HepG2 (cell line): ENCODE measurements around the gene ANTKMT. TPM values are rescaled to one million over a fixed set of nuclear protein-coding genes. Genes with fewer than 3 reads are reported as not detected.

Experiments
- BCL3 ChIP-seq: sonication (generic); formaldehyde crosslinking; IDR thresholded peaks from 2 replicates; pipeline ENCODE4 v1.5.1; 2020; ENCODE audit warnings: mild to moderate bottlenecking, missing genetic modification reagents, moderate library complexity
- CAMTA2 ChIP-seq: sonication (generic); formaldehyde crosslinking; IDR thresholded peaks from 2 replicates; pipeline ENCODE4 v1.4.0; 2020; ENCODE audit warnings: mild to moderate bottlenecking, missing genetic modification reagents, borderline replicate concordance
- DNMT3B ChIP-seq: conservative IDR thresholded peaks from 2 replicates; pipeline ENCODE4 v1.6.1; 2016; ENCODE audit warnings: missing biosample characterization, control low read depth
- FOXA3 ChIP-seq: IDR thresholded peaks from 2 replicates; pipeline ENCODE4 v1.6.1; 2016; ENCODE audit warnings: missing genetic modification reagents, missing compliant biosample characterization
- PCBP2 ChIP-seq: fragments of 200-400 bp; formaldehyde crosslinking; optimal IDR thresholded peaks from 2 replicates; pipeline ENCODE3; 2018; ENCODE audit warnings: low read length, low read depth; ENCODE audit not compliant: poor library complexity, severe bottlenecking
- PLRG1 ChIP-seq: fragments of 450-650 bp; conservative IDR thresholded peaks from 2 replicates; pipeline ENCODE4 v1.6.1; 2016
- RCOR2 ChIP-seq: IDR thresholded peaks from 2 replicates; pipeline ENCODE4 v1.6.1; 2016; ENCODE audit warnings: missing biosample characterization, missing genetic modification reagents
- SMARCC2 ChIP-seq: fragments of 450-650 bp; IDR thresholded peaks from 2 replicates; pipeline ENCODE4 v1.6.1; 2017; ENCODE audit warnings: antibody characterized with exemption, mild to moderate bottlenecking
- ZBTB21 ChIP-seq: sonication (generic); formaldehyde crosslinking; IDR thresholded peaks from 2 replicates; pipeline ENCODE4 v1.4.0; 2020; ENCODE audit warnings: missing genetic modification reagents
- ZBTB39 ChIP-seq: sonication (generic); formaldehyde crosslinking; IDR thresholded peaks from 2 replicates; pipeline ENCODE4 v1.5.0; 2020; ENCODE audit warnings: missing genetic modification reagents
- ZC3H4 ChIP-seq: sonication (generic); formaldehyde crosslinking; IDR thresholded peaks from 2 replicates; pipeline ENCODE4 v1.4.0; 2020; ENCODE audit warnings: missing genetic modification reagents, borderline replicate concordance
- ZNF124 ChIP-seq: sonication (generic); formaldehyde crosslinking; IDR thresholded peaks from 2 replicates; pipeline ENCODE4 v1.4.0; 2020; ENCODE audit warnings: missing genetic modification reagents
- ZNF510 ChIP-seq: sonication (generic); formaldehyde crosslinking; IDR thresholded peaks from 2 replicates; pipeline ENCODE4 v1.4.0; 2020; ENCODE audit warnings: low read depth, mild to moderate bottlenecking, missing genetic modification reagents
- ZNF639 ChIP-seq: conservative IDR thresholded peaks from 2 replicates; pipeline ENCODE4 v1.6.1; 2018; ENCODE audit warnings: missing genetic modification reagents
- ZNF777 ChIP-seq: sonication (generic); formaldehyde crosslinking; IDR thresholded peaks from 2 replicates; pipeline ENCODE4 v1.4.0; 2020; ENCODE audit warnings: missing genetic modification reagents
- polyA plus RNA-seq, 8 experiments: library from polyadenylated mRNA; depleted of rRNA in 3 of 8; stranded (reverse) in 7 of 8; unstranded in 1 of 8; fragments of >200 nt; fragmentation: Illumina TruSeq in 4 of 8; extraction: Trizol in 4 of 8; gene quantifications; 2 replicates each; pipeline versions ENCODE4 v1.2.1 to v1.2.3, GENCODE V29; 2011 to 2016; ENCODE audit warnings: low read depth in 4 of 8, missing spikeins in 1 of 8, mixed read lengths in 1 of 8; ENCODE audit not compliant: insufficient read depth in 1 of 8
- total RNA-seq, 5 experiments: library from RNA; depleted of rRNA; stranded (reverse); fragments of >200 nt; fragmentation: Illumina TruSeq; extraction: Trizol; gene quantifications; 2 replicates each; pipeline ENCODE4 v1.2.3, GENCODE V29; 2016; ENCODE audit warnings: low read depth in 1 of 5
- TF ChIP-seq, protein P1 (sequence below): sonication (generic); formaldehyde crosslinking; IDR thresholded peaks from 2 replicates; pipeline ENCODE4 v1.4.0; 2020; ENCODE audit warnings: missing genetic modification reagents
- TF ChIP-seq, protein P2 (sequence below): sonication (generic); formaldehyde crosslinking; IDR thresholded peaks from 2 replicates; pipeline ENCODE4 v1.8.0; 2022; ENCODE audit warnings: low read depth, missing genetic modification reagents
- TF ChIP-seq, protein P3 (sequence below): sonication (generic); formaldehyde crosslinking; IDR thresholded peaks from 2 replicates; pipeline ENCODE4 v1.8.0; 2022; ENCODE audit warnings: mild to moderate bottlenecking, missing genetic modification reagents, borderline replicate concordance

ANTKMT gene
- total and polyA plus RNA-seq, 2 of the 13 experiments (the other 11 are each of a cell fraction or from before 2014, with no cell fraction given): 7.5 to 47.8 TPM

GRCh38 chr16:679814-680624, 40.9 kb upstream of the ANTKMT start, which contains the start of gene STUB1 (continued):
- TF ChIP-seq, protein P1, sequence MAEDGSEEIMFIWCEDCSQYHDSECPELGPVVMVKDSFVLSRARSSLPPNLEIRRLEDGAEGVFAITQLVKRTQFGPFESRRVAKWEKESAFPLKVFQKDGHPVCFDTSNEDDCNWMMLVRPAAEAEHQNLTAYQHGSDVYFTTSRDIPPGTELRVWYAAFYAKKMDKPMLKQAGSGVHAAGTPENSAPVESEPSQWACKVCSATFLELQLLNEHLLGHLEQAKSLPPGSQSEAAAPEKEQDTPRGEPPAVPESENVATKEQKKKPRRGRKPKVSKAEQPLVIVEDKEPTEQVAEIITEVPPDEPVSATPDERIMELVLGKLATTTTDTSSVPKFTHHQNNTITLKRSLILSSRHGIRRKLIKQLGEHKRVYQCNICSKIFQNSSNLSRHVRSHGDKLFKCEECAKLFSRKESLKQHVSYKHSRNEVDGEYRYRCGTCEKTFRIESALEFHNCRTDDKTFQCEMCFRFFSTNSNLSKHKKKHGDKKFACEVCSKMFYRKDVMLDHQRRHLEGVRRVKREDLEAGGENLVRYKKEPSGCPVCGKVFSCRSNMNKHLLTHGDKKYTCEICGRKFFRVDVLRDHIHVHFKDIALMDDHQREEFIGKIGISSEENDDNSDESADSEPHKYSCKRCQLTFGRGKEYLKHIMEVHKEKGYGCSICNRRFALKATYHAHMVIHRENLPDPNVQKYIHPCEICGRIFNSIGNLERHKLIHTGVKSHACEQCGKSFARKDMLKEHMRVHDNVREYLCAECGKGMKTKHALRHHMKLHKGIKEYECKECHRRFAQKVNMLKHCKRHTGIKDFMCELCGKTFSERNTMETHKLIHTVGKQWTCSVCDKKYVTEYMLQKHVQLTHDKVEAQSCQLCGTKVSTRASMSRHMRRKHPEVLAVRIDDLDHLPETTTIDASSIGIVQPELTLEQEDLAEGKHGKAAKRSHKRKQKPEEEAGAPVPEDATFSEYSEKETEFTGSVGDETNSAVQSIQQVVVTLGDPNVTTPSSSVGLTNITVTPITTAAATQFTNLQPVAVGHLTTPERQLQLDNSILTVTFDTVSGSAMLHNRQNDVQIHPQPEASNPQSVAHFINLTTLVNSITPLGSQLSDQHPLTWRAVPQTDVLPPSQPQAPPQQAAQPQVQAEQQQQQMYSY: no peak
- TF ChIP-seq ZNF777 (CRISPR knock-in tag) (peak; percentile 99), BCL3 (no peak), DNMT3B (CRISPR knock-in tag) (no peak), ZNF124 (CRISPR knock-in tag) (no peak), ZC3H4 (CRISPR knock-in tag) (no peak), ZBTB21 (CRISPR knock-in tag) (no peak), SMARCC2 (no peak), ZBTB39 (CRISPR knock-in tag) (no peak), PLRG1 (no peak), CAMTA2 (CRISPR knock-in tag) (no peak), RCOR2 (CRISPR knock-in tag) (no peak), FOXA3 (CRISPR knock-in tag) (no peak), ZNF639 (CRISPR knock-in tag) (no peak), PCBP2 (no peak), ZNF510 (no peak)
- TF ChIP-seq, protein P2, sequence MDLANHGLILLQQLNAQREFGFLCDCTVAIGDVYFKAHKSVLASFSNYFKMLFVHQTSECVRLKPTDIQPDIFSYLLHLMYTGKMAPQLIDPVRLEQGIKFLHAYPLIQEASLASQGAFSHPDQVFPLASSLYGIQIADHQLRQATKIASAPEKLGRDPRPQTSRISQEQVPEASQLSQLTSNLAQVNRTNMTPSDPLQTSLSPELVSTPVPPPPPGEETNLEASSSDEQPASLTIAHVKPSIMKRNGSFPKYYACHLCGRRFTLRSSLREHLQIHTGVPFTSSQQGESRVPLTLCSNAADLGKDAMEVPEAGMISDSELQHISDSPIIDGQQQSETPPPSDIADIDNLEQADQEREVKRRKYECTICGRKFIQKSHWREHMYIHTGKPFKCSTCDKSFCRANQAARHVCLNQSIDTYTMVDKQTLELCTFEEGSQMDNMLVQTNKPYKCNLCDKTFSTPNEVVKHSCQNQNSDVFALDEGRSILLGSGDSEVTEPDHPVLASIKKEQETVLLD (CRISPR knock-in tag): peak; percentile 68; the same call in 1 of the 2 replicates
- TF ChIP-seq, protein P3, sequence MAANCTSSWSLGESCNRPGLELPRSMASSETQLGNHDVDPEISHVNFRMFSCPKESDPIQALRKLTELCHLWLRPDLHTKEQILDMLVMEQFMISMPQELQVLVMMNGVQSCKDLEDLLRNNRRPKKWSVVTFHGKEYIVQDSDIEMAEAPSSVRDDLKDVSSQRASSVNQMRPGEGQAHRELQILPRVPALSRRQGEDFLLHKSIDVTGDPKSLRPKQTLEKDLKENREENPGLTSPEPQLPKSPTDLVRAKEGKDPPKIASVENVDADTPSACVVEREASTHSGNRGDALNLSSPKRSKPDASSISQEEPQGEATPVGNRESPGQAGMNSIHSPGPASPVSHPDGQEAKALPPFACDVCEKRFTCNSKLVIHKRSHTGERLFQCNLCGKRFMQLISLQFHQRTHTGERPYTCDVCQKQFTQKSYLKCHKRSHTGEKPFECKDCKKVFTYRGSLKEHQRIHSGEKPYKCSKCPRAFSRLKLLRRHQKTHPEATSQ (CRISPR knock-in tag): no peak
